Neural cell (in vitro differentiated cells): ENCODE measurements around the gene DYNLT2.

ENCODE experiments used
- CTCF ChIP-seq: fragments of 450-650 bp; IDR thresholded peaks from 2 replicates; pipeline ENCODE4 v1.5.1; 2014; ENCODE audit warnings: antibody characterized with exemption, mild to moderate bottlenecking, moderate library complexity; ENCODE audit not compliant: poor library complexity, severe bottlenecking
- EP300 ChIP-seq: fragments of 450-650 bp; conservative IDR thresholded peaks from 2 replicates; pipeline ENCODE4 v1.6.1; 2014; ENCODE audit warnings: antibody characterized with exemption, mild to moderate bottlenecking, moderate library complexity; ENCODE audit not compliant: poor library complexity, severe bottlenecking
- EZH2 ChIP-seq: fragments of 200-600, 300-800 bp; shearing (Covaris generic), sonication (generic); IDR thresholded peaks from 2 replicates; pipeline ENCODE4 v1.6.1; 2014; ENCODE audit warnings: antibody characterized with exemption, low read length, borderline replicate concordance, mild to moderate bottlenecking; ENCODE audit not compliant: insufficient read depth, poor library complexity, severe bottlenecking

GRCh38 chr6:169795196-169795595, 43.8 kb upstream of the DYNLT2 start:
- TF ChIP-seq EP300 (no peak), EZH2 (no peak), CTCF (no peak)
